ENCODE results near the gene RPL29.
A peak's percentile ranks its signal among the peaks of the same experiment; 100 is the strongest.

The RPL29 gene

DNA sequence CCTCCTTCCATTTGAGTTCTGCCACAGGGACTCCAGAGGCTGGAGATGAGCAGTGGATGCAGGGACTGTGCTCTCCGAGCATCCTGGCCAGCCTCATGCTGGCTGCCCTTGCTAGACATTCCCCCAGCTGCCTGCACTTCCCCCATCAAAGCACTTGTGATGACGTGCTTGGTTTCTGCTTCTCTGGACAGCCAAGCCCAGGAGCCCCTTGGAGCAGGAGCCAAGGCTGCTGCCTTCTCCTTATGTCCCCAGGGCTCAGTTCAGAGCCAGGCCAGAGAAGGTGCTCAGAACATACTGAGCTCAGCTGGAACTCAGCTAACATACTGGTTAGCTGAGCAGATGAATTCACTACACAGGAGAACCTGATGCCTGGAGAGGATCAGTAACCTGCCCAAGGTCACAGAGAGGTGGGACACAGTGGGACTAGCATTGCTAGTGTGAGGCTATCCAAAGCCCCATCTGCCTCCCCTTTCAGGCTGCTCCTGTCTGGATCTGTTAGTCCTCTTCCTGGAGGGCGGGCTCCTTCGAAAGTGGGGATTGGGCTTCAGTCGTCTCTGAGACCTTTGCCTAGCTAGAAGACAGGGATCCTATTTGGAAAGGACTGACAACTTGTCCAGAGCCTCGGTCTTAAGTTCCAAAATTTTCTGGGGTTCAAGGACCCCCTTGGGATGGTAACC, 32.7 kb downstream of the RPL29 start:
- DNase-seq (ENCODE audit: low spot score): no peak

GRCh38 chr3:51961602-51962569, 33.8 kb downstream of the RPL29 start:
- no peak for DNase-seq (ENCODE audit: low spot score)

- DNase-seq (ENCODE audit: low spot score): no peak
These were observed 34.7 kb downstream of the RPL29 start for GRCh38 chr3:51961011-51961410.

DNA sequence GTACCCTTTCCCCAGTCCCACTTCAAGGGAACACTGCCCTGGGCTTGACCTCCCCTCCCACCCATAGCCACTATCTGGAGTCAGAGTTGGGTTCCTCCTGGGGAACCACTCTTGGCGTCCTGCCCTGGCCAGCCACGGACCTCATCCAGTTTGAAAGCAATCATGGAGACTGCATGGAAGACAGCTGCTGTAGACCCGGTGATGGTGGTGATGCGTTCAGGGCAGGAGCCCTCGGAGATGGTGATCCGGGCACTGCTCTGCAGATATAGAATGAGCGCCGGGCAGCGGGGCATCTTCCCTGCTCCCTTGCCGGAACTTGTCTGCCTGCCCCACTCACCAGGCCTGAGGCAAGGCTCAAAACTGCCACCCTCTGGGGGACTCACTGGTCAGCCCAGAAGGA, 35.3 kb downstream of the RPL29 start:
- no peak for DNase-seq (ENCODE audit: low spot score)

DNA sequence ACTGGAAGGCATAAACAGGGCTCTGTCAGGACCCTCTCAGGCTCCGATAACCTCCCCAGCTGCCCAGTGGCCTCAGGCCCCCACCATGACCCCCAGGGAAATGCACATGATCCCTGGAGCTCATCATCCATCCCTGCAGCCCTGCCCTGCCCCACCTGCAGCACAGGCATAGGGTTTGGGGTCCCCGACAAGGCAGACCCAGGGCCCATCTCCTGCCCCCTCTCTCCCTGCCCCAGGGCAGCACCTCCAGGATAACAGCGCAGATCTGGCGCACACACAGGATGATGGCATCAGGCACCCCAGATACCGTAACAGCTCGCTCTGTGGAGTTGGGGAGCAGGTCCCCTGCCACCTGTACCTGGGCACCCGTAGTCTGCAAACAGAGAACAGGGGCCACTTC, 36.0 kb downstream of the RPL29 start:
- DNase-seq (ENCODE audit: low spot score): no peak

DNA sequence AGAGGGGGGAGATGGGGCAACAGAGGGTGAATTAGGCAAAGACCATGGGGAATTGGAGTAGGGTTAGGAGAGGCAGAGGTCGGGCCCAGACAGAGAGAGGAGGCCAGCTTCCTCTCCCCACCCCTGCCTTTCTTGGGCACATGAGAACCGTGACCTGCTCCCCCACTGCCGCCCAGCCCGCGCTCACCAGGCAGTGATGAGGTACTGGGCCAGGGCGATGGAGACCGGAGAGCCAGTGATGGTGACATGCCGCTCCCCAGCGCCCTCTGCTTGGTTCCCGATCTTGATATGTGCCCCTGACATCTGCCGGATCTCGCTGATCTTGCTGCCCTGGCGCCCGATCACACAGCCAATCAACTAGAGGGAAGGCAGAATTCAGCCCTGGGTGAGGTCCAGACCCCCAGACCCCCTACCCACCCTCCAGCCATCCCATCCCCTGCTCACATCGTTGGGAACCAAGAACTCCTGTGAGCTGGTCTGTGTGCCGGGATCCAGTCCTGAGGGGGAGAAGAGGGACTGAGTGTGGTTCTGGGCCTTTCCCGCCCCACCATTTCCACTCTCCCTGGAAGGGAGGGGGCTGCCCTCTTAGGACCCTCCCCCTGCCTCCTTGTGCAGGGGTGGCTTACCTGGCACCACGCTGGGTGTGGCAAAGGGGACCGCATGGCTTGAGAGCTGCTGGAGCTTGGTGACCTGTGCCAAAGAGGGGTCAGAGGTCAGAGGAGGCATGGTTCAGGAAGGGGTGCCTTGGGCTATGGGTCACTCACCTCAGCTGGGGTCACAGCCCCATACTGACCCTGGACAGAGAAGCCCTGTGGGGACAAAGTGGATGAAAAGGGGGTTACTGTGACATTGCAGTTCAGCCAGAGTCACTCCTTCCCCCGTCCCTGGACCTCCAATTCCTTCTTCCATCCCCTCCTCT, 36.8 kb downstream of the RPL29 start:
- no peak for DNase-seq (ENCODE audit: low spot score)

- no peak for DNase-seq (ENCODE audit: low spot score)
These were observed 38.0 kb downstream of the RPL29 start for GRCh38 chr3:51957520-51958205.

- peak; percentile 35 for DNase-seq (ENCODE audit: low spot score)
These were observed 39.6 kb downstream of the RPL29 start for GRCh38 chr3:51955893-51956770.

GRCh38 chr3:51955175-51955892, 40.4 kb downstream of the RPL29 start, which contains the start of gene GPR62:
GPR62 (plus strand) TSS chr3:51955381; CDS start chr3:51955653, 272 bp downstream.
- DNase-seq (ENCODE audit: low spot score): no peak

DNA sequence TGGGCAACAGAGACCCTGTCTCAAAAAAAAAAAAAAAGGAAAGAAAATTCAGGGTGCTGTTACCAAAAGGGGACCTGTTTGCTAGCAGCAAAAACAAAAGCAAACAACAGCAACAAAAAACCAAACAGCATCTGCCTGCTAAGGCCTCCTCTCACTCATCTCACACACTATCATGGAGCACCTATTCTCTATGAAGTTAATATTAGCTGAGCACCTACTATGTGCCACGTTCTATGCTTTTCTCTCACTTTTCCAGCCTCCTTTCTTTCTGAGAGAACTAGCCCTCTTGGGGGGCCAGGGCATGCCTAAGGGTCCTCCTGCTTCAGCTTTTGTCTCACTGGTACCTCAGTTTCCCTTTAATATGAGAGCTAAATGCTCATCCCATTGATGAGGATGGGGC, 41.0 kb downstream of the RPL29 start:
- DNase-seq (ENCODE audit: low spot score): no peak

- DNase-seq (ENCODE audit: low spot score): no peak
These were observed 41.6 kb downstream of the RPL29 start for GRCh38 chr3:51954105-51954504.

- DNase-seq (ENCODE audit: low spot score): peak; percentile 31
These were observed 42.2 kb downstream of the RPL29 start for GRCh38 chr3:51953445-51953844.

DNA sequence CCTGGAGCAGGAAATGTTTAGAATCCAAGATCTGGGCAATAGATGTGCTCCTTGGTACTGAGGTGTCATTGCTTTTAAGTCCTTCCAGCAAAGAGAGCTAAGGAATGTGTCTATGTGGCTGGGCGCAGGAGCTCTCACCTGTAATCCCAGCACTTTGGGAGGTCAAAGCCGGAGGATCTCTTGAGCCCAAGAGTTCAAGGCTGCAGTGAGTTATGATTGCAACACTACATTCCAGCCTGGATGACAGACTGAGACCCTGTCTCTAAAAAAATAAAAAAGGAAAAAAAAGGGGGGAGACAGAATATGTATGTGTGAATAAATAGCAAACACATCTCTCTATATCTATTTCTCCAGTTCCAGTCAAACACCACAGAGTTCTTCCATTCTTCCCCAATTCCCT, 44.8 kb downstream of the RPL29 start:
- no peak for DNase-seq (ENCODE audit: low spot score)

DNA sequence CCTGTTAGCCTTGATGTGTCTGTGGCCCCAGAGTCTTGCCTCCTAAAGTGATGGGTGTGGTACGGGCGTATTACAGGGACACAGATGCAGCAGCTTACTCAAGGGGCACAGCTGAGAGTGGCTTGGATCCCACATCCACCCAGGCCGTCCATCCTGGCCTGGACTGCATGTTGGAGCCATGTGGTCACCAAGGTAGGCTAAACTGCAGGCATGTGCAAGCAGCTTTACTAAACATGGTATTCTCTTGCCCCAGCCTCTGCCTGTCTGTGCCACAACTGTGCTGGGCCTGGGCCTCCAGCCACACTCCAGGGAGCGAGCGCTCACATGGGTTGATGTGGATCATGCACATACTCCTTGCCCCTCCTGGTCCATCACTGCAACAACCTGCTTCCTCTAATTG, 46.6 kb downstream of the RPL29 start:
- DNase-seq (ENCODE audit: low spot score): no peak

DNA sequence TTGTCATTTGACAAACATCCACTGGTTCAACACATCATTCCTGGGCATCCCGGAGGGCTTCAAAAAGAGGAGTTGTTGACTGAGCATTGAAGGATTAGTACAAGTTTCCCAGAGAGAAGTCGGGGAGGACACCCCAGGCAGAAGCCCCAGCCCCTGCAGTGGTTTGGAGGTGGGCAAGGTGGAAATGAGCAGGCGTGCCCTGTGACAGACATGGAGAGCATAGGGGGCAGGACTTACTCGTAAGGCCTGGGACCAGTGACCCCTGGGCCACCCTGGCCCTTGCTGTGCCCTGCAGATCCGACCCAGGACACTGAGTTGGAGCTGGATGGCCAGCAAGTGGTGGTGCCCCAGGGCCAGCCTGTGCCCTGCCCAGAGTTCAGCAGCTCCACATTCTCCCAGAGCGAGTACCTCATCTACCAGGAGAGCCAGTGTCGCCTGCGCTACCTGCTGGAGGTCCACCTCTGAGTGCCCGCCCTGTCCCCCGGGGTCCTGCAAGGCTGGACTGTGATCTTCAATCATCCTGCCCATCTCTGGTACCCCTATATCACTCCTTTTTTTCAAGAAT, 47.6 kb downstream of the RPL29 start:
- DNase-seq (ENCODE audit: low spot score): no peak

DNA sequence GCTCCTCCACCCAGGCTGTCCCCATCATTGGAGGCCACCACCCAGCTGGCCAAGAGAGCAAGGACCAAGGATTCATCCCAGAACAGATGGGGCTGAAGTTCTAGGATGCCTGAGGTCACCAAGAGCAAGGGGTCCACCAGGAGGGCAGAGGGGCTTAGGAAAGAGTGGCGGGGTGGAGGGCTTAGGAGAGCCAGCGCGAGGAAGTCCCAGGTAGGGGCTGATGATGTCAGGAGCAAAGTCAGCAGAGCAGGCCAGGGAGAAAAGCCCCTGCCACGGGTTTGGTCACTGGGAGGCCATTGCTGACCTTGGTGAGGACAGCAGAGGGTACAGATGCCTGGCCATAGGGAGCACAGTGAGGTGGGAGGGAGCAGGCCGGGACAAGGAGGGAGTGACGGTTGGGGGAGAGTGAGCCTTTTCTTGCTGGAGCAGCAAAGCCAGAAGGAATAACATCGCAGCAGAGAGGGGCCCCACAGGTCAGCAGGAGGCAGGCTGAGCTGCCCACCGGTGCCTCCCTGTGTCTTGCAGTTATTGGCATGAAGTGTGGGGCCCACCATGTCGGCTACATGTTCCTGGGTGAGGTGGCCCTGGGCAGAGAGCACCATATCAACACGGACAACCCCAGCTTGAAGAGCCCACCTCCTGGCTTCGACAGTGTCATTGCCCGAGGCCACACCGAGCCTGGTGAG, 48.3 kb downstream of the RPL29 start:
- no peak for DNase-seq (ENCODE audit: low spot score)

- no peak for DNase-seq (ENCODE audit: low spot score)
These were observed 48.9 kb downstream of the RPL29 start for GRCh38 chr3:51946796-51947195.

GRCh38 chr3:51945926-51946705, 49.6 kb downstream of the RPL29 start:
- DNase-seq (ENCODE audit: low spot score): no peak
